VCaP (cell line): Measurements from ENCODE around the gene SH3BP5.

Experiments
- H3K27ac ChIP-seq: fragments of 450-650 bp; 2 replicates; pipeline ENCODE4 v1.5.1; 2017
- CTCF ChIP-seq: fragments of 450-650 bp; conservative IDR thresholded peaks from 2 replicates; pipeline ENCODE4 v1.5.1; 2017; ENCODE audit warnings: mild to moderate bottlenecking, moderate library complexity

SH3BP5 gene

GRCh38 chr3:15265655-15266509, 66.5 kb downstream of the SH3BP5 start:
- TF ChIP-seq CTCF = no peak
- H3K27ac ChIP-seq = no peak overlapping the region

GRCh38 chr3:15264486-15264885, 67.9 kb downstream of the SH3BP5 start:
- no peak for TF ChIP-seq CTCF
- peak overlapping the region; percentile 77 for H3K27ac ChIP-seq

- H3K27ac ChIP-seq = peak overlapping the region; percentile 77
- TF ChIP-seq CTCF = no peak
Measured at GRCh38 chr3:15263926-15264325, 68.5 kb downstream of the SH3BP5 start.

DNA sequence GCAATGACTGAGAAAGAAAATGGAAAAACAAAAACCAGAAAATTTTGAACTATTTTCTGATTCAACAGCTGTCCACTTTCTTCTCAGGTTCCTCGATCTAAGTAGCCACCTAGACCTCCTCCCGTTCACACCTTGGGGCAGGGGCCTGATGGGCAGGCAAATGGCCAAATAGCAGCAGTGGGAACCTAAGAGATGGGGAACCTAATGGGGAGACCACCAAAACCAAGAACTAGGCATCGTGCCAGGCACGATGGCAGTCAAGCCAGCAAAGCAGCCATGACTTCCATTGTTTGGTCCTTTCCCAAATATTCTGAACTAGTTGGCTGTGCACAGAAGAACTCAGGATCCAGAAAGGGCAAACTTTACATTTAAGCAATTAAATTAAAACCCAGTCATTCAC, 69.3 kb downstream of the SH3BP5 start:
- H3K27ac ChIP-seq = peak overlapping the region; percentile 77
- TF ChIP-seq CTCF = no peak

DNA sequence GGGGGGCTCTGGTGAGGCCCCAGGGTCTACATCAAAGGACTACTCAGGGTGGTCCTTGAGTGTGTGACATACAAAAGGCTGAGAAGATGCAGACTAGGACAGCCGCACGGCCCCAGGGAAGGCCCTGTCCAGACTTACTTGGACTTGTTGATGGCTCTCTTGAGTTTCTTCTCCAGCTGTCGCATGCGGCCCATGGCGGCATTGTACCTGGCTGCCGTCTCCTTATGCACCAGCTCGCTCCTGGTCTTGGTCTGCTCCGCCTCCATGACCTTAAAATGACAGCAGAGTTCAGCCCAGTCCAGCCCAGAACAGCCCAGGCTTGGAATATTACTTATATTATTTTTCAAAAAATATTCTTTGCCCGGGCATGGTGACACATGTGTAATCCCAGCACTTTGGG, 70.4 kb downstream of the SH3BP5 start:
- TF ChIP-seq CTCF = no peak
- H3K27ac ChIP-seq = no peak overlapping the region; the same call in 1 of the 2 replicates

GRCh38 chr3:15261274-15261673, 71.1 kb downstream of the SH3BP5 start:
- no peak for TF ChIP-seq CTCF
- peak overlapping the region; percentile 20; the same call in 1 of the 2 replicates for H3K27ac ChIP-seq

DNA sequence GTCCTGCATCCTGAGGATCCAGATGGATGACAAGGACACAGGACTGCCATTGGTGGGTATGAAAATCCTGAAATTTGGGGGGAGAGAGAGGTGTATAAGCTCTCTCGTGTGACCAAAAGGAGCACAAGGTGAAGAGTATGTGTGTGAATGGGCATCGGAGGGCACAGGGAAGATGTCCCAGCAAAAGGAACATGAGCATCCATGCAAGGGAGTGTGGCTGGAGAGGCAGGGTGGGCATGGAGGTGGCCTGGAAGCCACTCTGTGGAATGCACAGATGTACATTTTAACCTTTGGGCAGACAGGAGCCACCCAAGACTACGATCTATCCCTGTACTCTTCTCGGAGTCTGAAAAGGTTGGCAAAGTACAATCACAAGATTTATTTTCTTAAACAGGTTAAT, 71.9 kb downstream of the SH3BP5 start:
- TF ChIP-seq CTCF = no peak
- no peak overlapping the region for H3K27ac ChIP-seq
